Activated CD4-positive, alpha-beta T cell treated with anti-CD3 and anti-CD28 coated beads, Interleukin-2, Interleukin-4, amounts not matched to agents 100 ng/mL and 50 ng/mL, durations not matched to agents 16 hours and 8 hours (primary cell): ENCODE results near the gene VAMP5.
A peak's percentile ranks its signal among the peaks of the same experiment; 100 is the strongest.
"Not testable (repeated sequence)": the region's sequence is repeated elsewhere in the genome, so short reads cannot be mapped to it uniquely, and the experiment has no call there.

Experiments used
- DNase-seq: peaks from one replicate; pipeline ENCODE4 v3.0.0-alpha.2; 2020; ENCODE audit warnings: low spot score

Gene VAMP5

GRCh38 chr2:85584354-85584856, at the start of gene VAMP5:
TSS of gene VAMP5 (plus strand) at chr2:85584431. CDS start at chr2:85584491, 60 bp downstream.
- DNase-seq = no peak

GRCh38 chr2:85534881-85535280, 49.4 kb upstream of the VAMP5 start:
- no peak for DNase-seq

GRCh38 chr2:85536479-85536878, 47.8 kb upstream of the VAMP5 start:
- no peak for DNase-seq

GRCh38 chr2:85537600-85538506, 46.4 kb upstream of the VAMP5 start:
- DNase-seq = no peak

GRCh38 chr2:85538507-85539360, 45.5 kb upstream of the VAMP5 start, which contains the start of gene MAT2A:
TSS of gene MAT2A (plus strand) at chr2:85539168. CDS start at chr2:85539288, 120 bp downstream.
- peak; percentile 93 for DNase-seq

- DNase-seq = peak; percentile 77
Observed at GRCh38 chr2:85539361-85540132, 44.7 kb upstream of the VAMP5 start.

- DNase-seq = no peak
Observed at GRCh38 chr2:85540133-85540648, 44.0 kb upstream of the VAMP5 start.

GRCh38 chr2:85541262-85541661, 43.0 kb upstream of the VAMP5 start:
- no peak for DNase-seq

GRCh38 chr2:85541753-85542457, 42.3 kb upstream of the VAMP5 start:
- no peak for DNase-seq

GRCh38 chr2:85542777-85543176, 41.5 kb upstream of the VAMP5 start:
- DNase-seq = no peak

GRCh38 chr2:85544254-85544691, 40.0 kb upstream of the VAMP5 start:
- not testable (repeated sequence) for DNase-seq

- DNase-seq = not testable (repeated sequence)
Observed at GRCh38 chr2:85544915-85545779, 39.1 kb upstream of the VAMP5 start.

GRCh38 chr2:85545780-85546240, 38.4 kb upstream of the VAMP5 start:
- DNase-seq = no peak

GRCh38 chr2:85547089-85547858, 37.0 kb upstream of the VAMP5 start:
- DNase-seq = no peak

- no peak for DNase-seq
Observed at GRCh38 chr2:85547859-85548607, 36.2 kb upstream of the VAMP5 start.

- no peak for DNase-seq
Observed at GRCh38 chr2:85548608-85548900, 35.7 kb upstream of the VAMP5 start.

- no peak for DNase-seq
Observed at GRCh38 chr2:85549095-85549494, 35.1 kb upstream of the VAMP5 start.

- DNase-seq = no peak
Observed at GRCh38 chr2:85549826-85550225, 34.4 kb upstream of the VAMP5 start.
